Central memory CD8-positive, alpha-beta T cell (primary cell): Measurements from ENCODE around the gene GOLIM4.

Source experiments
- ATAC-seq: fragments of 150-1000 bp; cut with Tn5 transposase; replicated peaks from 2 replicates; pipeline ENCODE4 v1.10.0; 2022; ENCODE audit warnings: mild to moderate bottlenecking, moderate FRiP score, moderate number of reproducible peaks; ENCODE audit not compliant: poor library complexity, severe bottlenecking; ENCODE audit errors: extremely low read depth
- DNase-seq, 2 donors: peaks; one replicate each; pipeline ENCODE4 v3.0.0; 2021; ENCODE audit warnings: low spot score in 2 of 2
- H3K27ac Mint-ChIP-seq: one replicate; pipeline ENCODE4 v1.8.0; 2022; ENCODE audit warnings: low read depth, mild to moderate bottlenecking, moderate library complexity, mixed read lengths
- H3K27me3 Mint-ChIP-seq: one replicate; pipeline ENCODE4 v1.8.0; 2022; ENCODE audit warnings: mixed read lengths
- H3K36me3 Mint-ChIP-seq: one replicate; pipeline ENCODE4 v1.8.0; 2022; ENCODE audit warnings: mild to moderate bottlenecking, moderate library complexity, mixed read lengths; ENCODE audit not compliant: insufficient read depth
- H3K4me1 Mint-ChIP-seq: one replicate; pipeline ENCODE4 v1.8.0; 2022; ENCODE audit warnings: mixed read lengths
- H3K4me3 Mint-ChIP-seq: one replicate; pipeline ENCODE4 v1.8.0; 2022; ENCODE audit warnings: mild to moderate bottlenecking, moderate library complexity, mixed read lengths
- H3K9me3 Mint-ChIP-seq: one replicate; pipeline ENCODE4 v1.8.0; 2022; ENCODE audit warnings: mixed read lengths

The GOLIM4 gene

GRCh38 chr3:168093229-168093628 is 2.5 kb downstream of the GOLIM4 start:
- peaks cover 26% of the 10 kb centered on the region for H3K27me3 Mint-ChIP-seq
- H3K36me3 Mint-ChIP-seq = no peaks in the 10 kb centered on the region
- ATAC-seq (no peak), DNase-seq (no peak)
- H3K9me3 Mint-ChIP-seq = no peaks in the 10 kb centered on the region
- no peak overlapping the region for H3K4me3 Mint-ChIP-seq
- H3K27ac Mint-ChIP-seq = no peak overlapping the region
- no peaks in the 10 kb centered on the region for H3K4me1 Mint-ChIP-seq

GRCh38 chr3:168091941-168092340 is 3.8 kb downstream of the GOLIM4 start:
- H3K4me3 Mint-ChIP-seq = no peak overlapping the region

GRCh38 chr3:168091302-168091858 is 4.3 kb downstream of the GOLIM4 start:
- no peak overlapping the region for H3K4me3 Mint-ChIP-seq
- no peaks in the 10 kb centered on the region for H3K36me3 Mint-ChIP-seq
- peaks cover 26% of the 10 kb centered on the region for H3K27me3 Mint-ChIP-seq
- no peak for ATAC-seq
- H3K4me1 Mint-ChIP-seq = no peaks in the 10 kb centered on the region
- DNase-seq = no peak
- no peak overlapping the region for H3K27ac Mint-ChIP-seq
- no peaks in the 10 kb centered on the region for H3K9me3 Mint-ChIP-seq

More at GRCh38 chr3:168091941-168092340, 3.8 kb downstream of the GOLIM4 start:
- Mint-ChIP-seq H3K4me1 (no peaks in the 10 kb centered on the region), H3K27ac (no peak overlapping the region), H3K27me3 (peaks cover 26% of the 10 kb centered on the region), H3K36me3 (no peaks in the 10 kb centered on the region), H3K9me3 (no peaks in the 10 kb centered on the region)
- no peak for DNase-seq
- ATAC-seq = no peak

GRCh38 chr3:168090306-168091085 is 5.2 kb downstream of the GOLIM4 start:
- no peaks in the 10 kb centered on the region for H3K36me3 Mint-ChIP-seq
- ATAC-seq (no peak), DNase-seq (no peak)
- H3K27ac Mint-ChIP-seq = no peak overlapping the region
- H3K4me1 Mint-ChIP-seq = no peaks in the 10 kb centered on the region
- H3K4me3 Mint-ChIP-seq = no peak overlapping the region
- H3K27me3 Mint-ChIP-seq = peaks cover 26% of the 10 kb centered on the region
- H3K9me3 Mint-ChIP-seq = no peaks in the 10 kb centered on the region

GRCh38 chr3:168089179-168089771 is 6.4 kb downstream of the GOLIM4 start:
- no peak for DNase-seq
- ATAC-seq = no peak
- H3K27ac Mint-ChIP-seq = no peak overlapping the region
- no peaks in the 10 kb centered on the region for H3K4me1 Mint-ChIP-seq
- no peak overlapping the region for H3K4me3 Mint-ChIP-seq
- H3K9me3 Mint-ChIP-seq = no peaks in the 10 kb centered on the region
- H3K27me3 Mint-ChIP-seq = peaks cover 26% of the 10 kb centered on the region
- H3K36me3 Mint-ChIP-seq = no peaks in the 10 kb centered on the region

- H3K9me3 Mint-ChIP-seq = no peaks in the 10 kb centered on the region
- ATAC-seq = no peak
- H3K27me3 Mint-ChIP-seq = peaks cover 21% of the 10 kb centered on the region
- H3K4me1 Mint-ChIP-seq = no peaks in the 10 kb centered on the region
- no peak overlapping the region for H3K4me3 Mint-ChIP-seq
- H3K27ac Mint-ChIP-seq = no peak overlapping the region
- DNase-seq = no peak
- peaks cover 2% of the 10 kb centered on the region for H3K36me3 Mint-ChIP-seq
These were observed 7.5 kb downstream of the GOLIM4 start for GRCh38 chr3:168088106-168088720.

GRCh38 chr3:168087539-168087938 is 8.2 kb downstream of the GOLIM4 start:
- DNase-seq (no peak), ATAC-seq (no peak)
- Mint-ChIP-seq H3K27ac (no peak overlapping the region), H3K36me3 (peaks cover 2% of the 10 kb centered on the region), H3K9me3 (no peaks in the 10 kb centered on the region), H3K4me3 (no peak overlapping the region), H3K4me1 (no peaks in the 10 kb centered on the region), H3K27me3 (peaks cover 17% of the 10 kb centered on the region)

GRCh38 chr3:168086541-168087260 is 9.0 kb downstream of the GOLIM4 start:
- H3K9me3 Mint-ChIP-seq = no peaks in the 10 kb centered on the region
- H3K27me3 Mint-ChIP-seq = peaks cover 17% of the 10 kb centered on the region
- no peak overlapping the region for H3K27ac Mint-ChIP-seq
- H3K4me1 Mint-ChIP-seq = no peaks in the 10 kb centered on the region
- H3K36me3 Mint-ChIP-seq = peaks cover 2% of the 10 kb centered on the region
- DNase-seq (no peak), ATAC-seq (no peak)
- no peak overlapping the region for H3K4me3 Mint-ChIP-seq

GRCh38 chr3:168085491-168086119 is 10.1 kb downstream of the GOLIM4 start:
- no peak for ATAC-seq
- peaks cover 2% of the 10 kb centered on the region for H3K36me3 Mint-ChIP-seq
- no peak overlapping the region for H3K4me3 Mint-ChIP-seq
- H3K27me3 Mint-ChIP-seq = peaks cover 6% of the 10 kb centered on the region
- no peaks in the 10 kb centered on the region for H3K4me1 Mint-ChIP-seq
- no peak overlapping the region for H3K27ac Mint-ChIP-seq
- no peaks in the 10 kb centered on the region for H3K9me3 Mint-ChIP-seq
- DNase-seq = no peak

GRCh38 chr3:168083906-168084305 is 11.8 kb downstream of the GOLIM4 start:
- no peaks in the 10 kb centered on the region for H3K9me3 Mint-ChIP-seq
- H3K36me3 Mint-ChIP-seq = peaks cover 2% of the 10 kb centered on the region
- no peak overlapping the region for H3K4me3 Mint-ChIP-seq
- ATAC-seq (no peak), DNase-seq (no peak)
- H3K27me3 Mint-ChIP-seq = no peaks in the 10 kb centered on the region
- no peak overlapping the region for H3K27ac Mint-ChIP-seq
- H3K4me1 Mint-ChIP-seq = no peaks in the 10 kb centered on the region

GRCh38 chr3:168081856-168082255 is 13.9 kb downstream of the GOLIM4 start:
- Mint-ChIP-seq H3K9me3 (no peaks in the 10 kb centered on the region), H3K36me3 (peaks cover 2% of the 10 kb centered on the region), H3K4me3 (no peak overlapping the region), H3K27me3 (no peaks in the 10 kb centered on the region), H3K4me1 (no peaks in the 10 kb centered on the region), H3K27ac (no peak overlapping the region)
- ATAC-seq = no peak
- no peak for DNase-seq

- no peaks in the 10 kb centered on the region for H3K9me3 Mint-ChIP-seq
- no peaks in the 10 kb centered on the region for H3K27me3 Mint-ChIP-seq
- no peaks in the 10 kb centered on the region for H3K4me1 Mint-ChIP-seq
- no peak for DNase-seq
- peaks cover 2% of the 10 kb centered on the region for H3K36me3 Mint-ChIP-seq
- ATAC-seq = no peak
- no peak overlapping the region for H3K27ac Mint-ChIP-seq
- no peak overlapping the region for H3K4me3 Mint-ChIP-seq
These were observed 14.5 kb downstream of the GOLIM4 start for GRCh38 chr3:168081171-168081771.
